Measurements from ENCODE around the gene PRPF40B.
A peak's percentile ranks its signal among the peaks of the same experiment; 100 is the strongest.

The PRPF40B gene

DNA sequence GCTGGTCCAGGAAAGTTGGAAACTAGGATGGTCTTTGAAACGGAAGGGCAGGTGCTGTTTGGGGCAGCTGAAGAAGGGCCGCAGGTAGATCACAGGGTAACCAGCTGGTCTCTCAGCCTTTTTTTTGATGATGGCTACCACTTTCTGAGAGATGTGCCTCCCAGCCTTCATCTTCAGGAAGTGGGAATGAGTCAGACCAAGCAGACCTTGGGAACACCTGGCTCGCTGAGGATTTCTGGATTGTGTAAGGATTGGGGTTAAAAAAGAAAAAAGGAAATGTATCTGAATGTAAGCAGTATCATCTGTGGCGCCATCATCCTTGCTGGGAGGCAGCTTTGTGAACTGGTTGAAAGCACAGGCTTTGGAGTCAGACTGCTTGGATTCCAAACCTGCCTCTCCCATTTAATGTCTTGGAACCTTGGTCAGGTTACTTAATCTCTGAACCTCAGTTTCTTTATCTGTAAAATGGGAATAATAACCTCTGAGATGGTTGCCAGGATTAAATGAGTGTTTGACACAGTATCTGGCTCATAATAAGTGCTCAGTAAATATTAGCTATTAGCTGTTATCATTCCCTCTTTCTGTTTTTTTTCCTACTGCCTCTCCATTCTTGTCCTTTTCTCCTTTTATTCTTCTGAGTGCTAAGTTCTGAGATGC lies 1.7 kb downstream of the PRPF40B start:
- TF ChIP-seq, protein P1, sequence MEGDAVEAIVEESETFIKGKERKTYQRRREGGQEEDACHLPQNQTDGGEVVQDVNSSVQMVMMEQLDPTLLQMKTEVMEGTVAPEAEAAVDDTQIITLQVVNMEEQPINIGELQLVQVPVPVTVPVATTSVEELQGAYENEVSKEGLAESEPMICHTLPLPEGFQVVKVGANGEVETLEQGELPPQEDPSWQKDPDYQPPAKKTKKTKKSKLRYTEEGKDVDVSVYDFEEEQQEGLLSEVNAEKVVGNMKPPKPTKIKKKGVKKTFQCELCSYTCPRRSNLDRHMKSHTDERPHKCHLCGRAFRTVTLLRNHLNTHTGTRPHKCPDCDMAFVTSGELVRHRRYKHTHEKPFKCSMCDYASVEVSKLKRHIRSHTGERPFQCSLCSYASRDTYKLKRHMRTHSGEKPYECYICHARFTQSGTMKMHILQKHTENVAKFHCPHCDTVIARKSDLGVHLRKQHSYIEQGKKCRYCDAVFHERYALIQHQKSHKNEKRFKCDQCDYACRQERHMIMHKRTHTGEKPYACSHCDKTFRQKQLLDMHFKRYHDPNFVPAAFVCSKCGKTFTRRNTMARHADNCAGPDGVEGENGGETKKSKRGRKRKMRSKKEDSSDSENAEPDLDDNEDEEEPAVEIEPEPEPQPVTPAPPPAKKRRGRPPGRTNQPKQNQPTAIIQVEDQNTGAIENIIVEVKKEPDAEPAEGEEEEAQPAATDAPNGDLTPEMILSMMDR (IDR thresholded peaks at IDR 0.05), result no peak

DNA sequence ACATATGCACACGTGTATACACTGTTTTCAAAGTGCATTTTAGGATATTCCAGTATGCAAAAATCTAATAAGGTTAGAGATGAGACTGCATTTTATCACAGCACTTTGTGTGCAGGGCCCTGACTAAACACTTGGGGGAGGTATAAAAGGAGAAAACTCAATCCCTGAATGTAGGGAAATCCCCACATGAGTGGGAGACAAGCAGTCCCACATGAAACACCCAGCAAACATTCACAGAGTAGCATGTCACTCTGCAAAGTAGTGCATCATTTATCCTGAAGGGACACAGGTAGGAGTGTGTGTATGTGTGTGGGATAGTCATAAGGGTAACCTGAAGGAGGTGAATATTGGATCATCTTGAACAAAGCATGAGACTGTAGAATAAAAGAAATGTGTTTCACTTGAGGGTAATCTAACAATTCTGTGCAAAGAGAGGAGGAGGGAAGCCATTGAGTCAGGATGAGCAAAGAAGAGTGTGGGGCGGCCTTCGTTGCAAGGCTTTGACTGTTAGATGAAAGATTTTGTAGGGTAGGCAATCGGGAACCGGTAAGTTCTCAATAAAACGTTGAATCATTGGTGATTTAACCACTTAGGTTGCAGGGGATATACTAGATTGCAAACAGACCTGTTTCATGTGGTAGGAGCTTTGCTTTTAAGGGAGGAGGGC lies 2.9 kb downstream of the PRPF40B start:
- TF ChIP-seq, protein P1 (IDR thresholded peaks at IDR 0.05), result peak; percentile 8; the same call in 1 of the 2 replicates

DNA sequence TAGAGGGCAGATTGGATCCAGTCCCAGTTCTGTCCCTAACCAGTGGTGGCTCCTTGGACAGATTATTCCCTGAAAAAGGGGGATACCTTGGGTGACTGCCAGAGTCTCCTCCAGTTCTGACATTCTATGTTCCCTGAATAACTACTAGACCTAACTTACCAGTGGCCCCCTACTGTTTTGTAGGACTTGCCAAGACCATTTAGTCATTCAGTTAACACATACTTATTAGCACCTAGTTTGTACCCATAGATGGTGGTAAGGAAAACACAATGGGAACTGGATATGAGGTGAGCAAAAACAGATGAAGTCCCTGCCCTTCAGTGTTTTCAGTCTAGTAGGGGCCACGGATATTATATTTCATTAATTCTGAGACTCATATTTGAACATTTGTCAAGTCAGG lies 3.5 kb downstream of the PRPF40B start:
- TF ChIP-seq, protein P1 (IDR thresholded peaks at IDR 0.05), result no peak

DNA sequence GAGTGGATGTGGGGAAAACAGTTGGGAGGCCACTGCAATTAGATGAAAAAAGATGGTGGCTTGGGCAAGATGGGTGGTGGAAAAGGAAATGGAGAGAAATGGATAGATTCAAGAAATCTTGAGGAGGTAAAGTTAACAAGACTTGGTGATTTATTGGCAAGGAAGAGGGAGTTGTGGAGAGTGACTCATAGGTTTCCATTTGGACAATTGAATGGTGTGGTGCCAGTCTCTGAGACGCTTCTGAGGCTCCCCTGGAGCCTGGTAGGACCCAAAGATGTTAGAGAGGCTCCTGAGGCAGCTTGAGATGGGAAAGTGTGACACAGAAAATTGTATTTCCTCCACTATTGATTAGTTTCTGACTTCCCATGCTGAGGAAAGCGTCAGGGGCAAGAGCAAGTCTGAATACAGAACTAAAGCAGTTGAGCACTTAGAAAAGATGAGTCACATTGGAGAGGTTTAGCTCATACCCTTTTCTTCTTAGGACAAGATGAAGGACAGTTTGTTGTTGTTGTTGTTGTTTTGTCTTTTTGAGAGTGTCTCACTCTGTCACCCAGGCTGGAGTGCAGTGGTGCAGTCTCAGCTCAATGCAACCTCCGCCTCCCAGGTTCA lies 4.5 kb downstream of the PRPF40B start:
- TF ChIP-seq, protein P1 (IDR thresholded peaks at IDR 0.05), result no peak

DNA sequence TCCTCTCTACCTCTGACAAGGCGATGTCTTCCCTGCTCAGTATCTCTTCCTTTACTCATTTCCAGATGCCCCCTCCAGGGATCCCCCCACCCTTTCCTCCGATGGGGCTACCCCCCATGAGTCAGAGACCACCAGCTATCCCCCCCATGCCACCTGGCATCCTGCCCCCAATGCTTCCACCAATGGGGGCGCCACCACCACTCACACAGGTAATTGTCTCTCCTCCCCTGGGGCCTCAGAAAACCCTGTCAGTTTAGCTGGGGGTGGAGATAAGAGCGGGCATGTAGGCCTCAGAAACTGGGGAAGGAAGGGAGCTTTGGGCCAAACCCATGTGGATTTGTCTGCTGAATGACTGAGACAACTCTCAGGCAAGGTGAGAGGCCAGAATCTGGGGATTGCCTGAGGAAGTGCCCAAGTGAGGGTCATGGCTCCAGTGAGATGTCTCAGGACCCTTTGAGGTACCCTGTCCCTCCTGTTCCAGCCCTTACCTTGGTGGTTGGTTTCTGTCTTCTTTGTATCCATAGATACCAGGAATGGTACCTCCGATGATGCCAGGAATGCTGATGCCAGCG lies 8.1 kb downstream of the PRPF40B start:
- TF ChIP-seq, protein P1 (IDR thresholded peaks at IDR 0.05), result no peak

DNA sequence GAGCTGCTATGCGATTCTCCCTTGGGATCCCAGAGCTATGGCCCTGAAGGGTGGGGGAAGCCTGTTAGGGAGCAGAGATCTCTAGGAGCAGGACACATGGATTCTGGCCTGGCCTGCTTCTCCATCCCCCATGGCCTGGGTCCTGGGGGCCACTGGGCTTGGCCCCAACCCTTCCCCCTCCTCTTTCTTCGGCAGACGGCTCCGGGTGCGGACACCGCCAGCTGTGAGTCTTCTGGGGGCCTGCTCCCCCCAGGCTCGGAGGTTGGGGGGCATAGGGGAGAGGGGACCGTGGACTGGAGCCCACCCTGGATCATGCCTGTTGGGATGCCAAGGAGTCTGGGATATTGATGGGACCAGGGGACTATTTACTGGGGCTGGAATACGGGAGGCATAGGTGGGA lies 9.0 kb downstream of the PRPF40B start:
- TF ChIP-seq, protein P1 (IDR thresholded peaks at IDR 0.05), result no peak

DNA sequence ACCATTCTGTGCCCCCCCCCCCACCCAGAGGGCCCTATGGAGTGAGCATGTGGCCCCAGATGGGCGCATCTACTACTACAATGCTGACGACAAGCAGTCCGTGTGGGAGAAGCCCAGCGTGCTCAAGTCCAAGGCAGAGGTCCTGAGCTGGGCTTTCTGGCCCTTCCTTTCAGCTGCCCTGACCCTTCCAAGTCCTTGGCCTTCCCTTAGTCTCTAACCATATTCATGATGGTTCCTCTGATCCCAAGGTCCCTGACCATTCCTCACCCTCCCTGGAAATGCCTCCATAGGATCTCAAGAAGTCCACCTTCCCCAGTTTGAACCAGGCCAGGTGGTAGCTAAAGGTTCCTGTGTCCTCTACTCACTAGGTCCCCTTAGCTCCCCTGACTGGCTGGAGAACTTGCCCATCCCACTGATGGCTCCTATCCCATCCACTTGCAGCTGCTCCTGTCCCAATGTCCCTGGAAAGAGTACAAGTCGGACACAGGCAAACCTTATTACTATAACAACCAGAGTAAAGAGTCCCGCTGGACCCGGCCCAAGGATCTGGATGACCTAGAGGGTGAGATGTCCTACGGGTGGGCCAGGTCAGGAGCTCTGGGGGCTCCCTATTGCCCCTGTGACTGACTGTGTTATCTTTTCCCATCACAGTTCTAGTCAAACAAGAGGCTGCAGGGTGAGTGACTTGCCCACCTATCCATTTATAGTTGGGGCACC lies 9.8 kb downstream of the PRPF40B start:
- TF ChIP-seq, protein P1 (IDR thresholded peaks at IDR 0.05), result no peak

Measured in LNCAP (cell line).